GM18498 (cell line): ENCODE measurements around the gene SPDYC.
"Not testable (repeated sequence)": the region's sequence is repeated elsewhere in the genome, so short reads cannot be mapped to it uniquely, and the experiment has no call there.

Experiments used
- ATAC-seq: cut with Tn5 transposase; IDR thresholded peaks from one replicate; pipeline ENCODE4 v1.9.1; 2021; ENCODE audit warnings: mild to moderate bottlenecking, moderate library complexity; ENCODE audit not compliant: unreplicated experiment

Gene SPDYC

DNA sequence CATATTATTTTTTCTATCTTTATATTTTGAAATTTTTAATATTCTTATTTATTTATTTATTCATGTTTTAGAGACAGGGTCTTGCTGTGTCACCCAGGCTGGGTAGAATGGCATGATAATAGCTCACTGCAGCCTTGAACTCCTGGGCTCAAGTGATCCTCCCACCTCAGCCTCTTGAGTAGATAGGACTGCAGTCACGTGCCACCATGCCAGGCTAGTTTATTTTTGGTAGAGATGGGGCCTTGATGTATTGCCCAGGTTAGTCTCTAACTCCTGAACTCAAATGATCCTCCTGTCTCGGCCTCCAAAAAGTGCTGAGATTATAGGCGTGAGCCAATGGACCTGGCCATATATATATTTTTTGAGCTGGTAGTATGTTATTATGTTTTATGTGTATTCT is 2.4 kb upstream of the SPDYC start:
- no peak for ATAC-seq

DNA sequence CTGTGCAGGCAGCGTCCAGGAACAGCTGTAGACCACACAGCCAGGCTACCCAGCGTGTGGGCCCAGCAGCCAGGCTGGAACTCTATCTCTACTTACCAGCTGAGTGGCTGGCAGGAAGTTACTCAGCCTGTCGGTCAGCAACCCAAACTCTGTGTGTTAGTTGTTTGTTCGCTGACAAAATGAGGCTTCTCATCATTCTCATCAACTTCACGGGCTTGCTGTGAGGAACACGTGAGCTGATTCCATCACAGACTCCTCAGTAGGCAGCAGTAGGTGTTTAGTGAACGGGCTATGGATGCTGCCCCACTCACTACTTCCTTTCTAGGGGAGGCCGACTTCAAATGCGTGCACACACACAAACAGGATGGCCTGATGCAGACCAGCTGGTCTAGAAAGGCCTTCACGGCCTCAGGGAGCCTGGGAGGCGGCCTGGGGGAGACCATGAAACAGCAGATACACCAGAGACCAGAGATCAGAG is 830 bp upstream of the SPDYC start:
- no peak for ATAC-seq

DNA sequence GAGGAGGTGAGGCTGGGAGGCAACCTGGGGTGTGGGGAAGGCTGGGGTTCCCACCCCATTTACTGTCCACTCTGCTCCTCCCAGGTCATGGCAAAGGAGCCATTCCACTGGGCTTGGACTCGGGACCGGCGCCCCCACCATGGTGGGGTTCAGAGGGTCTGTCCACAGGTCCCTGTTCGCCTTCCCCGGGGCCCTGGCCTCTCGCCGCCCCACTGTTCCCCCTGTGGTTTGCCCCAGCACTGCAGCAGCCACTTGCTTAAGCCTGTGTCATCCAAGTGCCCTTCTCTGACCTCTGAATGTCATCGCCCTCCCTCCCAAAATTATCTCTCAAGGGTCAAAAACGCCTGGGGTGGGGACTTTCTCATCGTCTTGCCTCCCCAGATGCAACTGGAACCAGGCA is 2.6 kb downstream of the SPDYC start:
- no peak for ATAC-seq

DNA sequence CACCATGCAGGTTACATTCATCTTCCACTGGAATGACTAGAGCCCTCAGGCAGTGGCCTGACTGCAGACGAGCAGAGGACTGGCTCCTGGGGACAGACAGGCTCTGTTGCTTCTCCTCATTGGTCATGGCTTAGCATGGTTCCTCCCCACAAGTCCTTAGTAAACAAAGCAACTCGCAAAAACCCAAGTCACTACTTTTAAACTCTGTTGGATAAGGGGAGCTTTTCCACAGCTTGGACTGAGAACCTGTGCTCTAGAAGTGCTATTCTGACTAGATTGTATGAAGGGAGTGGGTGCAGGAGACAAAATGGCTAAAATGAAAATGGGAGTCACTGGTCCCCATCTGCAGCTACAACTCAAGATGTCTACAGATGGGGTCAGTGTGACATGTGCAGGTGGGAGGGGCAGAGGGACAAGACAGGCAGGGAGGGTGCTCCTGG is 4.6 kb downstream of the SPDYC start:
- ATAC-seq: not testable (repeated sequence)

DNA sequence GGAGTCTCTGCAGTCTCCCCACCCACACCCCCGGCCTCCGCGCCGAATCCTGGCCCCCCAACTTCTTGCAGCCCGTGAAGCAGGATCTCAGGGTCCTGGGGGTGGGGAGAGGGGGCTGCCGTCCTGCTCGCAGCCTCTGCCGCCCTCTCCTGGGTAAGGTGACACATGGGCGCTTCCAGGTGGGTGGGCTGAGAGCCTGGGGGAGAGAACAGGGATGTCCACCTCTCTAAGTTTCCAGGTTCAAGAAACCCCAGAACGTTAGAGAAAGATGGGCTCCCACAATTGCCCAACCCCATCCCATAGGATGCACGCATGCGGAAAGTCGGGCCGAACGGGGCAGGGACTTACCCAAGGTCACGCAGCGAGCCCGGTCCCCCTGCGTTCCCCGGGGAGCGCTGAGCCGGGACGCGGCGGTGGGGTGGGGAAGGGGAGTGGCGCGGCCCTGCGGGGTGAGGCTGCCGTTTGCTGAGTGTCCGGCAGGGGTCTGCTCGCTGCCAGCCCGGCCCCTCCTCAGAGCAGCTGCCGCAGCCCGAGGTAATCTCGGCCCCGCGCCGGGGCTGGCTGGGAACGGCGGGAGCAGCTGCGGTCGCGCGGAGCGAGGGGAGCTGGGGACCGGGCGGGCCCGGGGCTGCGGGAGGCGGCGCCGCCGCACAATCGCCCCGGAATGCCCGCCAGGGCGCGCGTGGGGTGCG is 11.0 kb downstream of the SPDYC start:
- ATAC-seq: peak; percentile 82

DNA sequence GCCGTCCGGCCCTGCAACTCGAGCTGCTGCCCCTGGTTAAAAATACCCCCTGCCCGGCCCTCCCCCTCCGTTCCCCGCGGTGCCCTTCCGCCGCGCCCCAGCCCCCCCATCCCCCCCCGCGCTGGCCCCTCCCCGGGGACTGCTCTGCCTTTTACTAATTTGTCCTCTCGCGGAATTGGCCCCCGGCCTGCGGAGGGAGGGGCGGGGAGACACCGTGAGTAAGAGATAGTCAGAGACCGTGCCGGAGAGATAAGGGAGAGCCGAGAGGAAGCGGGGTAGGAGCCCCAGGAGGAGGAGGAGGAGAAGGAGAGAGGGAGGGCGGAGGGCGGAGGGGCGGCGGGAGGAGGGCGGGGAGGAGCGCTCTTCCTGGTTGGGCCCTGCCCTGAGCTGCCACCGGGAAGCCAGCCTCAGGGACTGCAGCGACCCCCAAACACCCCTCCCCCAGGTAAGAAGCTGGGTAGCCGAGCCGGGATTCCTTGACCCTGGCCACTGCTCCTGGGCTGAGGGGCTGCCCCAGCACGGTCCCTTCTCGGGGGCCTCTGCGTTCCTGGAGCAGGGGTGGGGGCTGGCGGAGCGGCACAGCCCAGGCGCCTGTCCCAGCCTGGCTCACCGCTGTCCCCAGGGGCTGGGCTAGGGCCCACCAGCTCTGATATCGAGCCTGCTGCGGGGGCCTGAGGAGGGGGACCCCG is 11.7 kb downstream of the SPDYC start, which contains the start of gene CAPN1:
TSS of gene CAPN1 (plus strand) at position 360 of the 689 bp plus-strand sequence. CDS start 774 bp downstream, outside the sequence.
- ATAC-seq: peak; percentile 42

DNA sequence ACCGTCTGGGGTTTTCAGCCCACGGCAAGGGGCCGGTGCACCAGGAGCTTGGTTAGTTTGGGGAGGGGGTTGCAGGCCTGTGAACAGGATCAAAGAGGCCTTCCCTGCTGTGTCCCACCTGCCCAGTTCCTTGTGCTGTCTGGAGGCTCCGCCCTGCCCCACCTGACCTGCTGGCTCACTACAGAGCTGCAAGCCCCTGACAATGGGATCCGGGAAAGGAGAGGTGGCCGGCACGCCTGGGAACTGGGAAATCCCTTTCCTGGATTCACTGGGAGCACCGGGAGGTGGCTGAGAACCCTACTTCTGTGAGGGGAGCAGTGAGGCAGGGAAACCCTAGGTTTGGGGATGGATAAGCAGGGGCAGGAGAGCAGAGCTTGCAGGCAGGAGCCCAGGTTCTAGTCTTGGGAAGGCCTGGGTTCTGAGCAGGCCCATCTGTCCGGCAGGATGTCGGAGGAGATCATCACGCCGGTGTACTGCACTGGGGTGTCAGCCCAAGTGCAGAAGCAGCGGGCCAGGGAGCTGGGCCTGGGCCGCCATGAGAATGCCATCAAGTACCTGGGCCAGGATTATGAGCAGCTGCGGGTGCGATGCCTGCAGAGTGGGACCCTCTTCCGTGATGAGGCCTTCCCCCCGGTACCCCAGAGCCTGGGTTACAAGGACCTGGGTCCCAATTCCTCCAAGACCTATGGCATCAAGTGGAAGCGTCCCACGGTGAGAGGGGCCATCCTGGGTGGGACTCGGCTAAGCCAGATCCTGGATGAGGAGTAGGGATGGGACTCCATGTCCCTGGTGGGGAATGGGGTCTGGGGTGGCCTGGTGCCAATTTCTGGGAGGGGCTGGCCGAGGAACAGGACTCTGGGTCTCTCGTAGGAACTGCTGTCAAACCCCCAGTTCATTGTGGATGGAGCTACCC is 12.5 kb downstream of the SPDYC start:
- ATAC-seq: no peak

DNA sequence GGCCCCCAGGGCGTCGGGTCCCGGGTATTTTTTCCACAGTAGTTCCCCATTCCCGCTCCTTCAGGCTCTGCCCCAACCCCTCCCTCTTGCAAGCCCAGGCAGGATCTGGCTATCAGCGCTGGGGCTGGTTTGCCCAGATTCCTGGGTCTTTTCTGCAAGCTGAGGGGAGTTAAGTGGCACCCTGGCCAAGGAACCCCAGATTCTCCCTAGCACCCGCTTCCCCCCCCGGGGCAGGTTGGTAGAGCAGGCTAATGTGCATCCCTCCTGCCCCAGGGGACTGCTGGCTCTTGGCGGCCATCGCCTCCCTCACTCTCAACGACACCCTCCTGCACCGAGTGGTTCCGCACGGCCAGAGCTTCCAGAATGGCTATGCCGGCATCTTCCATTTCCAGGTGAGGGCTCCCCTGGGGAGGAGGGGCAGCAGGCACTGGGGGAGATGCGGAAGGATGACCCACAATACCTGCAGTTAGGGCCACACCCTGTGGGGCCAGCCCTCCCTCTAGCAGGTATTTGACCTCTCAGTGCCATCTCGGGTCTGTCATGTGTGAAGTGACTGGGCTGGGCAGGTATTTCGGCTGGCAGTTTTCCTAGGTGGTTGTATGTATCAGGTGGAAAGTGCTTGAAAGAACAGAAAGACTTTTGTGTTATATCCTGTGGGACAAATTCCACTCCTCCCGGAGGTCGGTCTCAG is 13.3 kb downstream of the SPDYC start:
- ATAC-seq: no peak

DNA sequence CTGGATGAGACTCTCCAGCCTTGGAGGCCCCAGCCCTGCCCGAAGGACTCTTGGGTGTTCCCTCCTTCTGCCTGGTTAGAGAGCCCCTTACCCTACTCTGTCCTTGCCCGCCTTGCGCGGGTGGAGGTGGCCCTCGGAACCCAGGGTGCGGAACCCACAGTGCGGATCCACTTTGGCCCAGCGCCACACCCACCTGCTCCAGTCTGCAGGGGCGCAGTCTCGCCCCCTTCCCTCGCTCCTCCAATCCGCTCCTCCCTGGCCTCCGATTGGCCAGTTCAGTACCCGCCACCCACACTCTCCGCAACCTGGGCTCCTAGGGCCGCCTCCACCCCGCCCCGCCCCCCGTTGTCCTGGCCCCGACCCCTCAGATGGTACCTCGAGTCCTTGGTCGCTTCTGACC is 14.1 kb downstream of the SPDYC start:
- no peak for ATAC-seq

DNA sequence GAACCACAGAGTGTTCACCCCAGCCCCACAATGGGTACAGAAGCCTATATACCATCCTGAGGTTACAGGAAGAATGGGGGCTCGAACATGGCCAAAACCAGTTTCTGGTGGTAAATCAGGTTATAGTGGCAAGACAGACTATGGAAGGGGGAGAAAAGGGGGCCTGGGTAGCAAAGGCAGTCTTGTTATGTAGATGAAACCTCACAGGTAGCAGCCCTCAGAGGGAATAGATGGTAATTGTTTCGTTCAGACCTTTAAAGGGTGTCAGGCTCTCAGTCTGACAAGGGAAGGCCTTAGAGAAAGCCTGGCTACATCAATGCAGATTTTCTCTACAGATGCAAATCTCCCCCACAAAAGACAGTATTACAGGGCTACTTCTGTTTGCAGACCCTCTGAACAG is 15.1 kb downstream of the SPDYC start:
- ATAC-seq: no peak

DNA sequence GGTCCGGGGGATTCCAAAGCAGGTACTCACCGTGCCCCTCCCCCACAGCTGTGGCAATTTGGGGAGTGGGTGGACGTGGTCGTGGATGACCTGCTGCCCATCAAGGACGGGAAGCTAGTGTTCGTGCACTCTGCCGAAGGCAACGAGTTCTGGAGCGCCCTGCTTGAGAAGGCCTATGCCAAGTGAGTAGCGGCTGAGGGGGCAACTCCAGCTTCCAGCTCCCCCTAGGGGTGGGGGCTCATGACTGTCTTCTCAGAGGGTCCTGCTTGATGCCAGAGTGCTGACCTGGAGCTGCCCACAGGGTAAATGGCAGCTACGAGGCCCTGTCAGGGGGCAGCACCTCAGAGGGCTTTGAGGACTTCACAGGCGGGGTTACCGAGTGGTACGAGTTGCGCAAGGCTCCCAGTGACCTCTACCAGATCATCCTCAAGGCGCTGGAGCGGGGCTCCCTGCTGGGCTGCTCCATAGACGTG is 15.9 kb downstream of the SPDYC start:
- ATAC-seq: no peak

DNA sequence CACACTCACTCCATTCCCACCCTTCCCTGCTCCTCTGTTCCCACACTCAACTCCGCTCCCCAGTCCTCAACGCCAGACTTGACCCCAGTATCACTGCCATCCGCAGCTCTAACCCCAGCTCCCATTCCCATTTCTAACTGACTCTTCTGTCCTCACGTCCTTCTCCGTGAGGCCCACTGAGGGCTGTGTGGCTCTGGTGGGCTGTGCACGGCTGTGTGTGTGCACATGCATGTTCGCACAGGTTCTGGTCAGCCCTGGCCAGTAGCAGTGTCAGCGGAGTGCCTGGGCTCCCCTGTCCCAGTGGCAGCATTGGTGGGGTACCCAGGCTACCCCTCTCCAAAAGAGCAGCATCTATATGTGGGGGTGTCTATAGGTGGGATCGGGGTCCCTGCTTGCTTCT is 16.7 kb downstream of the SPDYC start:
- no peak for ATAC-seq

DNA sequence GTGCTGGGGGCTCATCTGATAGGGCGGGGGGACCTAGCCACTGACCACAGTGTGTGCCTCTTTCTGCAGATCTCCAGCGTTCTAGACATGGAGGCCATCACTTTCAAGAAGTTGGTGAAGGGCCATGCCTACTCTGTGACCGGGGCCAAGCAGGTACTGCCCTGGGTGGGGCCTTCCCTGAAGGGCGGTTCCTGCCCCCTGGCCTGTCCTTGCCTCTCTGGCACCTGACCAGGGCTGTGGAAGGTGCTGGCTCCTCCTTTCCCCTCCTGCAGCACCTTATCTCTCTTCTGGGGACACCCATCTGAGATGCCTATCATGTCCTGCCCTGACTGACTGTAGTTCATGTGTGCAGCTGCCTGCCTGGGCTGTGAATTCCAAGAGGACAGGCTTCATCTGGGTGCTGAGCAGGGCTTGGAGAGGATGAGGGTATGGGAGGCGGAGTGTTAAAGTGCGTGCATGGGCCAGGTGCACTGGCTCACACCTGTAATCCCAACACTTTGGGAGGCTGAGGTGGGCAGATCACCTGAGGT is 17.2 kb downstream of the SPDYC start:
- no peak for ATAC-seq

DNA sequence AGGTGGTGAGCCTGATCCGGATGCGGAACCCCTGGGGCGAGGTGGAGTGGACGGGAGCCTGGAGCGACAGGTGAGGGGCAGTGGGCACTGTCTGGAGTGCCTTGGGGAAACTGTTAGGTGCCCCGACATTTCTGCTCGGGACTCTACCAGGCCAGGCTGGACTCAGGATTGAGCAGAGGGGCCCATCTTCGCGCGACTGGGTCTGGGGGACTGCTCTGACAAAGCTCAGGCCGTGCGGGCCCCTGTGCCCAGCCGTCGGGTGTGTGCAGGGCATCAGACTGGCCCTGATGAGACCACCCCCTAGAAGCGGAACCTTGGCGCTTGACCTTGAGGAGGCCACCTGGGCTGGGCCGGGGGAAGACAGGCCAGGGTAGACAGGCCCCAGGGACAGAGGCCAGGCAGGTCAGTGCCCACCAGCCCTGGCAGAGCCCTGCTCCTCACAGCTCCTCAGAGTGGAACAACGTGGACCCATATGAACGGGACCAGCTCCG is 18.0 kb downstream of the SPDYC start:
- no peak for ATAC-seq

DNA sequence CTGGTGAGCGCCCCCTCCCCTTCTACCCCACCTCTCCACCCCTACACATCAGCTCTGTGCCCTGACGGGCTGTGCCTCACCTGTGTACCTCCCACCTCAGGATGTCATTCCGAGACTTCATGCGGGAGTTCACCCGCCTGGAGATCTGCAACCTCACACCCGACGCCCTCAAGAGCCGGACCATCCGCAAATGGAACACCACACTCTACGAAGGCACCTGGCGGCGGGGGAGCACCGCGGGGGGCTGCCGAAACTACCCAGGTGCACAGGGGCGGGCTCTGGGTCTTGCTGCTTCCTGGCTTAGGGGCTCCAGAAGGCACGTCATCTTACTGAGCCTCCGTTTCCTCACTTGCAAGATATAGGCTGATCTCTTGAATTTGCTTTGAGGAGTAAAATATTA is 18.5 kb downstream of the SPDYC start:
- ATAC-seq: no peak

DNA sequence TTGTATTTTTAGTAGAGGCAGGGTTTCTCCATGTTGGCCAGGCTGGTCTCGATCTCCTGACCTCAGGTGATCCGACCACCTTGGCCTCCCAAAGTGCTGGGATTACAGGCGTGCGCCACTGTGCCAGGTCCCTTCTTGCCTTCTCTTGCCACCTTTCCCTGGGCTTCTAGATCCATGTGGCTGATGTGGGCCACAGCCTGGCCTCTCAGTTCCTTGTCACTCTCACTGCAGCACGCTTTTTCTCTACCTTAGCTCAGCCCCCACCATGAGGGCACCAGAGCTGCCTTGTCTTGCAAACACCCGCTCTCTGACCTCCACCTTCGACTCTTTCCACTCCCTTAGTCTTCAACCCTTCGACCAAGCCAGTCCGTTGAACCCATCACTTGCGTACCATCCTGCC is 19.2 kb downstream of the SPDYC start:
- no peak for ATAC-seq

DNA sequence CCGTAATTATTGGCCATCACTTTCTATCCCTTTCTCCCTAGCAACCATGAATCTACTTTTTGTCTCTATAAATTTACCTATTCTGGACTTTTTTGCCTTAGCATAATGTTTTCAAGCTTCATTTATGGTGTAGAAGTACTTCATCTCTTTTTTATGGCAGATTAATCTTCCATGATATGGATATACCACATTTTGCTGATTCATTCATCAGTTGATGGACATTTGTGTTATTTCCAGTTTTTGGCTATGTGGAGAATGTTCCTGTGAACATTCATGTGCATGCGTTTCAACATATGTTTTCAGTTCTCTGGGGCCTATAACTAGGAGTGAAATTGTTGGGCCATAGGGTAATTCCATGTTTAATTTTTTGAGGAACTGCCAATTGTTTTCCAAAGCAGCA is 24.5 kb downstream of the SPDYC start:
- no peak for ATAC-seq

DNA sequence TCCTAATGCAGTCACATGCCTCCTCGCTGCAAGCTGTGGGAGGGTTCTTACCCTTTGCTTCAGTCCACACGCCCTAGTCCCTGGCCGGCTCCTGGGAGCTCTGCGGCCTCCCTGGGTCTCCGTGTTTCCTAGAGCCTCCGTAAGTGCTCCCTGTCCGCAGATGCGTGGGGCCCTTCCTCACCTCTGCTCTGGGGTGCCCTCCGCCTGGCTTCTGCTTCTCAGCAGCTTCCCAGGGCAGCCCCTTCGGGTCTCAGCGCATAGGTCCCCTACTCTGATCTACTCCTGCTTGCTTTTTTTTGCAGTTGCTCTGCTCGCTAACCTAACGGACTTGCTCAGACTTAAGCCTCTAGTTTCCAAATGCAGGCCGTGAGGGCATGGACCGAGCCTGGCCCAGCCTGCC is 34.1 kb downstream of the SPDYC start:
- ATAC-seq: no peak

DNA sequence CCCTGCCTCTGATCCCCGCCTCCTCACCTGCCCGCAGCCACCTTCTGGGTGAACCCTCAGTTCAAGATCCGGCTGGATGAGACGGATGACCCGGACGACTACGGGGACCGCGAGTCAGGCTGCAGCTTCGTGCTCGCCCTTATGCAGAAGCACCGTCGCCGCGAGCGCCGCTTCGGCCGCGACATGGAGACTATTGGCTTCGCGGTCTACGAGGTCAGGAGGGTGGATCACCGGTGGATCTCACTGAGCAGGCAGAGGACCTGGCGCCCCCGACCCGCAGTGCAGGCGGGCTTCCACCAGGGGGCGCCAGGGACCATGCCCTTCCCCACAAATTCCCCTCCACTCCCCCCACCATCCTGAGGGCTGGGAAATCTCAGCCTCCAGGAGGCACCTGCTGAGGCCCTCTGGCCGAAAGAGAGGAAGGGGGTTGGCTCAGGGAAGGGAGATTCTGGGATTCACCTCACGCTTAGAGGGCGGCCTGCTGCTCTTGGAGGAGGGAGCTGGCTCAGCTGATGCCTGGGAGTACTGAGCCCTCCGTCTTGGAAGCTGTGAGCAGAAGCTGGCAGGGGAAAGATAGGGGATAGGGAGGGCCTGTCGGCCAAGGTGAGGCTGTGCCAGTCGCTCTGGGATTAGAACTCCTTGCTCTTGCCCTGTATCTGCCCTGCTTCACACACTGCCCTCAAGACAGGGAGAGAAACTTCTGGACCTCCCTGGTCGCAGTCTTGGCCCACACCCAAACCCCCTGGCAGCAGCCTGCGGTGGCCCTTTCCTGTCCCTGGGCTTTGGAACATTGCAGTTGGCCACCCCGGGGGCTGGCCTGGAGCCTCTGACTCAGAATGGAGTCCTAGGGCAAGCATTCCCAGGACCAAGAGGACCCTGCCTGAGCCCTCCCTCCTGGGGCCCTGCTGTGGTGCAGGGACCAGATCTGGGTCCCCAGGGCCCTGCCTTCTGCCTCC is 34.9 kb downstream of the SPDYC start:
- no peak for ATAC-seq
